ENCODE measurements around the gene NRXN3. TPM values are rescaled to one million over a fixed set of nuclear protein-coding genes. Genes with fewer than 3 reads are reported as not detected.
"Not testable (repeated sequence)": the region's sequence is repeated elsewhere in the genome, so short reads cannot be mapped to it uniquely, and the experiment has no call there.

Gene NRXN3
- polyA plus RNA-seq, 1 donor from 2014 or later: 110 TPM

- Histone ChIP-seq H3K9ac (ENCODE audit: low read length) (no peak overlapping the region), H3K9me2 (ENCODE audit: insufficient read depth, low read length) (no peaks in the 10 kb centered on the region), H3K36me3 (ENCODE audit: insufficient read depth, low read length) (no peaks in the 10 kb centered on the region), H3K9me3 (ENCODE audit: low read length) (no peaks in the 10 kb centered on the region), H4K20me1 (ENCODE audit: insufficient read depth) (no peaks in the 10 kb centered on the region), H3K79me2 (replicated peaks; ENCODE audit: insufficient read depth, low read length) (no peaks in the 10 kb centered on the region), H3K4me2 (ENCODE audit: low read length) (no peak overlapping the region), H3K27ac (ENCODE audit: low read length) (peak overlapping the region; percentile 67), H3K27me3 (ENCODE audit: insufficient read depth, low read depth, low read length) (no peaks in the 10 kb centered on the region), H3K4me3 (ENCODE audit: low read length) (no peak overlapping the region), H3F3A (ENCODE audit: insufficient read depth, low read length, poor library complexity, severe bottlenecking) (no peaks in the 10 kb centered on the region), H2AFZ (ENCODE audit: low read depth, low read length) (no peak overlapping the region)
- TF ChIP-seq REST (IDR thresholded peaks at IDR 0.05; ENCODE audit: borderline replicate concordance) (no peak), POLR2AphosphoS5 (IDR thresholded peaks at IDR 0.05) (no peak), EP300 (conservative IDR thresholded peaks at IDR 0.05; ENCODE audit: poor library complexity, severe bottlenecking) (no peak)
These were observed 1596.3 kb downstream of the NRXN3 start for GRCh38 chr14:79766511-79766910.

GRCh38 chr14:79767251-79767650 is 1597.1 kb downstream of the NRXN3 start:
- TF ChIP-seq EP300 (conservative IDR thresholded peaks at IDR 0.05; ENCODE audit: poor library complexity, severe bottlenecking) (peak; percentile 92), EZH2 (IDR thresholded peaks at IDR 0.05; ENCODE audit: borderline replicate concordance, insufficient read depth, low read length, poor library complexity, severe bottlenecking) (no peak), TAF1 (IDR thresholded peaks at IDR 0.05; ENCODE audit: low read depth) (no peak), REST (IDR thresholded peaks at IDR 0.05; ENCODE audit: borderline replicate concordance) (no peak), SMC3 (conservative IDR thresholded peaks at IDR 0.05; ENCODE audit: poor library complexity) (no peak), RAD21 (conservative IDR thresholded peaks at IDR 0.05) (no peak), POLR2AphosphoS5 (IDR thresholded peaks at IDR 0.05) (peak; percentile 74), MXI1 (conservative IDR thresholded peaks at IDR 0.05; ENCODE audit: poor library complexity, severe bottlenecking) (no peak), CTCF (IDR thresholded peaks at IDR 0.05; ENCODE audit: poor library complexity, severe bottlenecking) (no peak)
- Histone ChIP-seq H3K27ac (ENCODE audit: low read length) (peak overlapping the region; percentile 67), H3K9me2 (ENCODE audit: insufficient read depth, low read length) (no peaks in the 10 kb centered on the region), H3K79me2 (replicated peaks; ENCODE audit: insufficient read depth, low read length) (no peaks in the 10 kb centered on the region), H3F3A (ENCODE audit: insufficient read depth, low read length, poor library complexity, severe bottlenecking) (no peaks in the 10 kb centered on the region), H3K9me3 (ENCODE audit: low read length) (no peaks in the 10 kb centered on the region), H3K4me2 (ENCODE audit: low read length) (no peak overlapping the region), H2AFZ (ENCODE audit: low read depth, low read length) (no peak overlapping the region), H4K20me1 (ENCODE audit: insufficient read depth) (no peaks in the 10 kb centered on the region), H3K4me3 (ENCODE audit: low read length) (no peak overlapping the region), H3K27me3 (ENCODE audit: insufficient read depth, low read depth, low read length) (no peaks in the 10 kb centered on the region), H3K9ac (ENCODE audit: low read length) (peak overlapping the region; percentile 0), H3K36me3 (ENCODE audit: insufficient read depth, low read length) (no peaks in the 10 kb centered on the region)

GRCh38 chr14:79767721-79768120 is 1597.5 kb downstream of the NRXN3 start:
- H3K27ac ChIP-seq (ENCODE audit: low read length): peak overlapping the region; percentile 67
- not testable (repeated sequence) for H3K79me2 ChIP-seq (replicated peaks; ENCODE audit: insufficient read depth, low read length); H3K9me3 ChIP-seq (ENCODE audit: low read length); H2AFZ ChIP-seq (ENCODE audit: low read depth, low read length); H3K9ac ChIP-seq (ENCODE audit: low read length); H3K27me3 ChIP-seq (ENCODE audit: insufficient read depth, low read depth, low read length); H3F3A ChIP-seq (ENCODE audit: insufficient read depth, low read length, poor library complexity, severe bottlenecking); H4K20me1 ChIP-seq (ENCODE audit: insufficient read depth); H3K36me3 ChIP-seq (ENCODE audit: insufficient read depth, low read length); H3K4me2 ChIP-seq (ENCODE audit: low read length); H3K9me2 ChIP-seq (ENCODE audit: insufficient read depth, low read length); H3K4me3 ChIP-seq (ENCODE audit: low read length)
